PC-9 (cell line): ENCODE results near the gene SYNPO2L. TPM values are rescaled to one million over a fixed set of nuclear protein-coding genes. Genes with fewer than 3 reads are reported as not detected.

ENCODE experiments used
- BruUV-seq: library from RNA; stranded (reverse); fragments of 400-500 nt; replicated peaks from 2 replicates; lab custom pipeline; 2021; lab: Mats Ljungman, UMichigan
- CTCF ChIA-PET: fragments of 300-600 bp; sonication (Branson Sonifier 250); formaldehyde crosslinking; loops from one replicate; lab custom pipeline; 2022; ENCODE audit warnings: antibody characterized with exemption; lab: Charles Lee
- POLR2A ChIA-PET: fragments of 300-600 bp; sonication (Branson Sonifier 250); formaldehyde crosslinking; loops from one replicate; lab custom pipeline; 2022; ENCODE audit warnings: antibody characterized with exemption; ENCODE audit not compliant: unreplicated experiment; lab: Charles Lee
- DNase-seq, 2 experiments: peaks; one replicate each; pipeline versions ENCODE4 v3.0.0 to v3.0.0-alpha.2; 2015 to 2022; ENCODE audit warnings: mixed read lengths in 1 of 2
- H2AFZ ChIP-seq: fragments of 200-600 bp; sonication (generic); 2 replicates; pipeline ENCODE4 v1.8.1; 2017; ENCODE audit warnings: antibody characterized with exemption
- H3F3A ChIP-seq: fragments of 200-600 bp; sonication (generic); 2 replicates; pipeline ENCODE4 v1.8.1; 2017; ENCODE audit warnings: antibody characterized with exemption, mild to moderate bottlenecking, low read depth; ENCODE audit not compliant: insufficient read depth
- H3K27ac ChIP-seq: fragments of 200-600 bp; sonication (generic); 2 replicates; pipeline ENCODE4 v1.6.1; 2016; ENCODE audit warnings: mixed run types
- H3K27me3 ChIP-seq: fragments of 200-600 bp; sonication (generic); 2 replicates; pipeline ENCODE4 v1.6.1; 2016; ENCODE audit warnings: low read depth, mixed run types; ENCODE audit not compliant: insufficient read depth
- H3K36me3 ChIP-seq: fragments of 200-600 bp; sonication (generic); 2 replicates; pipeline ENCODE4 v1.6.1; 2016; ENCODE audit warnings: low read depth, mixed run types
- H3K4me1 ChIP-seq: fragments of 200-600 bp; sonication (generic); replicated peaks from 2 replicates; pipeline ENCODE4 v1.6.1; 2016; ENCODE audit warnings: mixed run types; ENCODE audit not compliant: insufficient read depth
- H3K4me2 ChIP-seq: fragments of 200-600 bp; sonication (generic); 2 replicates; pipeline ENCODE4 v1.6.1; 2017; ENCODE audit warnings: mixed run types
- H3K4me3 ChIP-seq: fragments of 200-600 bp; sonication (generic); 2 replicates; pipeline ENCODE4 v1.6.1; 2016; ENCODE audit warnings: mixed run types
- H3K79me2 ChIP-seq: fragments of 200-600 bp; sonication (generic); 2 replicates; pipeline ENCODE4 v1.6.1; 2017; ENCODE audit warnings: low read depth, mixed run types
- H3K9me2 ChIP-seq: fragments of 200-600 bp; sonication (generic); 2 replicates; pipeline ENCODE4 v1.8.1; 2017; ENCODE audit warnings: mild to moderate bottlenecking; ENCODE audit not compliant: insufficient read depth
- H3K9me3 ChIP-seq: fragments of 200-600 bp; sonication (generic); 2 replicates; pipeline ENCODE4 v1.8.1; 2016; ENCODE audit warnings: low read depth; ENCODE audit not compliant: insufficient read depth
- H4K20me1 ChIP-seq: fragments of 200-600 bp; sonication (generic); 2 replicates; pipeline ENCODE4 v1.8.1; 2017; ENCODE audit not compliant: insufficient read depth
- CTCF ChIP-seq: fragments of 200-600 bp; sonication (generic); conservative IDR thresholded peaks from 2 replicates; pipeline ENCODE4 v1.6.1; 2017; ENCODE audit warnings: mixed run types, antibody characterized with exemption, mild to moderate bottlenecking, moderate library complexity
- EZH2 ChIP-seq: fragments of 200-600 bp; sonication (generic); IDR thresholded peaks from 2 replicates; pipeline ENCODE4 v1.8.0; 2017; ENCODE audit warnings: antibody characterized with exemption, low read depth
- intact Hi-C: fragments of 100-400 bp; cut with micrococcal nuclease; formaldehyde crosslinking; loops from one replicate; pipeline ENCODE4 v1.10.0; 2022; ENCODE audit not compliant: unreplicated experiment
- total RNA-seq: library from RNA; stranded (reverse); gene quantifications from 2 replicates; pipeline ENCODE4 v1.2.3, GENCODE V29; 2021

The SYNPO2L gene
- total RNA-seq, 1 experiment from 2014 or later, result 0.76 TPM

- Histone ChIP-seq H3K4me2 (no peak overlapping the region), H3K79me2 (no peaks in the 10 kb centered on the region), H3K4me3 (no peak overlapping the region), H2AFZ (no peak overlapping the region), H4K20me1 (no peaks in the 10 kb centered on the region), H3K27ac (no peak overlapping the region), H3K27me3 (no peaks in the 10 kb centered on the region), H3K36me3 (no peaks in the 10 kb centered on the region), H3K9me2 (no peaks in the 10 kb centered on the region), H3K9me3 (no peaks in the 10 kb centered on the region), H3K4me1 (peaks cover 7% of the 10 kb centered on the region), H3F3A (no peaks in the 10 kb centered on the region)
- ChIA-PET POLR2A (interaction anchor here (0.6 kb wide), 1 partner anchor 139 kb away, joined by 5 read pairs; no protein-coding TSS in a partner anchor), CTCF (interaction anchor here (0.6 to 2.4 kb wide), 8 partner anchors 11 to 1867 kb away, joined by 3 to 24 read pairs (median 8); no protein-coding TSS in a partner anchor)
- BruUV-seq, result no TSS peak
- DNase-seq, result peak; percentile 48 to 67
- no peak for TF ChIP-seq EZH2
- peak; percentile 96 for TF ChIP-seq CTCF
- intact Hi-C loops, result loop anchor here (1.0 kb wide), 1 partner anchor 115 kb away; no protein-coding TSS in a partner anchor
These were observed 11.7 kb downstream of the SYNPO2L start for GRCh38 chr10:73644015-73644743.

- Histone ChIP-seq H3K4me3 (no peak overlapping the region), H3K4me1 (peaks cover 7% of the 10 kb centered on the region), H3K9me3 (no peaks in the 10 kb centered on the region), H3K79me2 (no peaks in the 10 kb centered on the region), H3K36me3 (no peaks in the 10 kb centered on the region), H3K27me3 (no peaks in the 10 kb centered on the region), H3K27ac (no peak overlapping the region), H2AFZ (no peak overlapping the region), H3F3A (no peaks in the 10 kb centered on the region), H3K4me2 (no peak overlapping the region), H4K20me1 (no peaks in the 10 kb centered on the region), H3K9me2 (no peaks in the 10 kb centered on the region)
- intact Hi-C loops, result no loop called here
- CTCF ChIA-PET, result interaction anchor here (0.6 to 2.4 kb wide), 8 partner anchors 10 to 1866 kb away, joined by 3 to 24 read pairs (median 8); no protein-coding TSS in a partner anchor
- no TSS peak for BruUV-seq
- TF ChIP-seq EZH2, result no peak
- TF ChIP-seq CTCF, result no peak
- POLR2A ChIA-PET, result no interaction called here
- no peak for DNase-seq
These were observed 12.5 kb downstream of the SYNPO2L start for GRCh38 chr10:73643362-73643761.

GRCh38 chr10:73641328-73642060, 14.3 kb downstream of the SYNPO2L start, which contains the start of gene MYOZ1:
Gene MYOZ1, minus strand, starts transcription at chr10:73641474. Its CDS starts 1,457 bp downstream, at chr10:73640017.
- Histone ChIP-seq H3K9me3 (no peaks in the 10 kb centered on the region), H3K4me2 (0 out of 2 replicates have a peak within 1 kb of the TSS, but pooled peaks have one; percentile 15), H3K4me3 (no peak within 1 kb of the TSS), H3K27me3 (no peaks in the 10 kb centered on the region), H3K79me2 (no peaks in the 10 kb centered on the region), H2AFZ (no peak within 1 kb of the TSS; the same call in 1 of the 2 replicates), H3K36me3 (no peaks in the 10 kb centered on the region), H3K4me1 (peaks cover 7% of the 10 kb centered on the region), H3K9me2 (no peaks in the 10 kb centered on the region), H3F3A (no peaks in the 10 kb centered on the region), H3K27ac (no peak within 1 kb of the TSS), H4K20me1 (no peaks in the 10 kb centered on the region)
- intact Hi-C loops, result no loop called here
- BruUV-seq, result no TSS peak
- TF ChIP-seq EZH2, result no peak
- no peak for TF ChIP-seq CTCF
- DNase-seq, result peak in 1 of 2 experiments; percentile 43
- ChIA-PET CTCF (interaction anchor here (0.6 kb wide), 1 partner anchor 17 kb away, joined by 5 read pairs; no protein-coding TSS in a partner anchor), POLR2A (no interaction called here)
